GM12875 (cell line): Measurements from ENCODE around the gene MOGAT1.

Source experiments
- H3K4me3 ChIP-seq: one replicate; pipeline ENCODE4 v1.5.1; 2011; ENCODE audit warnings: low read depth, low read length, control low read depth
- CTCF ChIP-seq: IDR thresholded peaks from 2 replicates; pipeline ENCODE4 v1.5.1; 2011; ENCODE audit warnings: low read depth, mild to moderate bottlenecking, control low read depth, inconsistent platforms, low read length, moderate library complexity, borderline replicate concordance; ENCODE audit not compliant: insufficient read depth

MOGAT1 gene

GRCh38 chr2:222722327-222722946 is 51.0 kb downstream of the MOGAT1 start:
- TF ChIP-seq CTCF: no peak
- H3K4me3 ChIP-seq: no peak overlapping the region

GRCh38 chr2:222724208-222724607 is 52.8 kb downstream of the MOGAT1 start:
- TF ChIP-seq CTCF: no peak
- no peak overlapping the region for H3K4me3 ChIP-seq

DNA sequence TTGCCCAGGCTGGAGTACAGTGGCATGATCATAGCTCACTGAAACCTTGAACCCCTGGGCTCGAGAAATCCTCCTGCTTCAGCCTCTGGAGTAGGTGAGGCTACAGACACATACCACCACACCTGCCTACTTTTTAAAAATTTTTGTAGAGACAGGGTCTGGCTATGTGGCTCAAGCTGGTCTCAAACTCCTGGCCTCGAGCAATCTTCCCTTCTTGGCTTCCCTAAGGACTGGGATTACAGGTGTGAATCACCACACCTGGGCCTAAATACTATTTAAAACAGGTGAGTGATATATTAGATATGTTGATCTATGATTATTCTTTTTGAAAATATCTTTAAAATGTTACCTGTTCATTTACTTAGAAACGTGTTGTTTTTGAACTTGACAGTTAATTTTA is 57.2 kb downstream of the MOGAT1 start:
- H3K4me3 ChIP-seq: no peak overlapping the region
- TF ChIP-seq CTCF: no peak

- no peak for TF ChIP-seq CTCF
Measured at GRCh38 chr2:222730366-222730999, 59.0 kb downstream of the MOGAT1 start.

DNA sequence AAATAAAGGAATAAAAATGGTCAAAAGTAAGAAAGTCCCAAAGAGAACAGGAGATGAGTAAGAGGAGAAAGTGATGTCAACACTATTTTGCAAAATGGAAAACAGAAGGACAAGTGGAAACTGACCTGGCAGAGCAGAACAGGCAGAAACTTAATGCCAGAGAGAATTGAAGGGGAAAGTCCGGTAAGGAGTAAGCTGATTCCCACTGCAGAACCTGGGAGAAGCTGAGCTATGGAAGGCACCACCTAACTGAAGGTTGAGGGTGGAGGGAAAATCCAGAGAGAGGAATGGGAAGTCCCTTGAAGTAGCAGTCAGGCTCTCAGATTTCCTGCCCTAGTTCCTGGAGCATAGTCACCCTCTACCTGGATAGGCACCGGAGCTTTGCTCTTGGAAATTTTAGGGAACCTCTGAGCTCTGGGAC is 59.8 kb downstream of the MOGAT1 start:
- H3K4me3 ChIP-seq: no peak overlapping the region
- TF ChIP-seq CTCF: no peak

More at GRCh38 chr2:222730366-222730999, 59.0 kb downstream of the MOGAT1 start:
- H3K4me3 ChIP-seq: no peak overlapping the region

GRCh38 chr2:222732489-222733178 is 61.2 kb downstream of the MOGAT1 start:
- H3K4me3 ChIP-seq: no peak overlapping the region
- no peak for TF ChIP-seq CTCF
